A673 (cell line): ENCODE results near the gene TRIM46. TPM values are rescaled to one million over a fixed set of nuclear protein-coding genes. Genes with fewer than 3 reads are reported as not detected.
"Not testable (repeated sequence)": the region's sequence is repeated elsewhere in the genome, so short reads cannot be mapped to it uniquely, and the experiment has no call there.

ENCODE experiments used
- BruUV-seq: library from RNA; stranded (reverse); fragments of 400-500 nt; replicated peaks from 2 replicates; lab custom pipeline; 2021; lab: Mats Ljungman, UMichigan
- CTCF ChIA-PET: fragments of 300-600 bp; sonication (Branson Sonifier 250); formaldehyde crosslinking; loops from one replicate; lab custom pipeline; 2022; ENCODE audit warnings: antibody characterized with exemption; lab: Charles Lee
- POLR2A ChIA-PET: fragments of 300-600 bp; sonication (Branson Sonifier 250); formaldehyde crosslinking; loops from one replicate; lab custom pipeline; 2022; ENCODE audit warnings: antibody characterized with exemption; ENCODE audit not compliant: low non-redundant PET; lab: Charles Lee
- DNase-seq: peaks from one replicate; pipeline ENCODE4 v3.0.0-alpha.2; 2015; ENCODE audit warnings: low spot score
- H3K27ac ChIP-seq: fragments of 200-600 bp; sonication (generic); 2 replicates; pipeline ENCODE4 v1.5.1; 2016; ENCODE audit warnings: mixed run types, low read depth, mild to moderate bottlenecking, mixed read lengths, antibody characterized with exemption, low read length; ENCODE audit not compliant: poor library complexity, severe bottlenecking
- H3K27me3 ChIP-seq: fragments of 200-600 bp; sonication (generic); replicated peaks from 2 replicates; pipeline ENCODE4 v1.6.1; 2017; ENCODE audit warnings: mixed run types, low read depth, mild to moderate bottlenecking, mixed read lengths, antibody characterized with exemption, low read length; ENCODE audit not compliant: insufficient read depth, poor library complexity
- H3K36me3 ChIP-seq: fragments of 200-600 bp; sonication (generic); 2 replicates; pipeline ENCODE4 v1.6.1; 2016; ENCODE audit warnings: mixed run types, mild to moderate bottlenecking, mixed read lengths, antibody characterized with exemption, low read length; ENCODE audit not compliant: insufficient read depth, poor library complexity, severe bottlenecking
- H3K4me1 ChIP-seq: fragments of 200-600 bp; sonication (generic); 2 replicates; pipeline ENCODE4 v1.6.1; 2017; ENCODE audit warnings: mixed run types, mild to moderate bottlenecking, mixed read lengths, antibody characterized with exemption, low read length; ENCODE audit not compliant: insufficient read depth, poor library complexity, severe bottlenecking
- H3K4me3 ChIP-seq: fragments of 200-600 bp; sonication (generic); 2 replicates; pipeline ENCODE4 v1.5.1; 2016; ENCODE audit warnings: low read depth, mixed run types, mild to moderate bottlenecking, mixed read lengths, low read length; ENCODE audit not compliant: poor library complexity, severe bottlenecking
- H3K9me3 ChIP-seq: fragments of 200-600 bp; sonication (generic); 2 replicates; pipeline ENCODE4 v1.6.1; 2016; ENCODE audit warnings: mixed run types, low read depth, mild to moderate bottlenecking, mixed read lengths, antibody characterized with exemption, low read length; ENCODE audit not compliant: poor library complexity, severe bottlenecking
- EZH2 ChIP-seq: fragments of 200-600 bp; sonication (generic); IDR thresholded peaks from 2 replicates; pipeline ENCODE4 v1.6.1; 2017; ENCODE audit warnings: borderline replicate concordance, low read depth, mild to moderate bottlenecking, mixed read lengths, antibody characterized with exemption, low read length; ENCODE audit not compliant: poor library complexity, severe bottlenecking
- intact Hi-C: fragments of 100-400 bp; cut with micrococcal nuclease; formaldehyde crosslinking; loops from one replicate; pipeline ENCODE4 v1.10.0; 2022; ENCODE audit not compliant: unreplicated experiment
- total RNA-seq: library from RNA; stranded (reverse); gene quantifications from 2 replicates; pipeline ENCODE4 v1.2.3, GENCODE V29; 2021
- TF ChIP-seq, protein P1 (sequence below): fragments of 300-800, 200-600 bp; sonication (generic); conservative IDR thresholded peaks from 2 replicates; pipeline ENCODE4 v1.5.1; 2017; ENCODE audit warnings: low read depth, mild to moderate bottlenecking, antibody characterized with exemption, low read length, moderate library complexity, mixed read lengths

Gene TRIM46
- total RNA-seq, 1 experiment from 2014 or later, result 5.1 TPM

DNA sequence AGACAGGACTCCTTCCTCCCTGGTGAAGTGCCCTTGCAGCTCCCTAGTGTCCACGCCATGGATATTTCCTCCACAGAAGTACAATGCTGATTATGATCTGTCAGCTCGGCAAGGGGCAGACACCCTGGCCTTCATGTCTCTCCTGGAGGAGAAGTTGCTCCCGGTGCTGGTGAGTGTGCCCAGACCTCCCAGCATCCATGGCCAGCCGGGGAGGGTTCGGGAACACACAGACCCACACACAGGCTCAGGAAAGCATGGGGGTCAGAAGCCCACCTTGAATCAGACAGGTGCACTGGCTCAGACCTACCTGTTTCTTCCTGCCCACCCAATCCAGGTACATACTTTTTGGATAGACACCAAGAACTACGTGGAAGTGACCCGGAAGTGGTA is 38.4 kb downstream of the TRIM46 start:
- H3K27me3 ChIP-seq, H3K4me3 ChIP-seq, BruUV-seq, POLR2A ChIA-PET, CTCF ChIA-PET, H3K9me3 ChIP-seq, DNase-seq, H3K27ac ChIP-seq, intact Hi-C loops, H3K36me3 ChIP-seq: not testable (repeated sequence)
- peaks cover 15% of the 10 kb centered on the region for H3K4me1 ChIP-seq

- H3K4me3 ChIP-seq, H3K27ac ChIP-seq, POLR2A ChIA-PET, CTCF ChIA-PET, H3K36me3 ChIP-seq, intact Hi-C loops, H3K4me1 ChIP-seq, H3K9me3 ChIP-seq, BruUV-seq, DNase-seq, H3K27me3 ChIP-seq: not testable (repeated sequence)
Observed at GRCh38 chr1:155214702-155215101, 41.1 kb downstream of the TRIM46 start.

- intact Hi-C loops, result no loop called here
- ChIA-PET CTCF (no interaction called here), POLR2A (no interaction called here)
- DNase-seq, result peak; percentile 83
- no peaks in the 10 kb centered on the region for H3K27me3 ChIP-seq
- no peak overlapping the region for H3K4me3 ChIP-seq
- no peaks in the 10 kb centered on the region for H3K36me3 ChIP-seq
- TF ChIP-seq, protein P1, sequence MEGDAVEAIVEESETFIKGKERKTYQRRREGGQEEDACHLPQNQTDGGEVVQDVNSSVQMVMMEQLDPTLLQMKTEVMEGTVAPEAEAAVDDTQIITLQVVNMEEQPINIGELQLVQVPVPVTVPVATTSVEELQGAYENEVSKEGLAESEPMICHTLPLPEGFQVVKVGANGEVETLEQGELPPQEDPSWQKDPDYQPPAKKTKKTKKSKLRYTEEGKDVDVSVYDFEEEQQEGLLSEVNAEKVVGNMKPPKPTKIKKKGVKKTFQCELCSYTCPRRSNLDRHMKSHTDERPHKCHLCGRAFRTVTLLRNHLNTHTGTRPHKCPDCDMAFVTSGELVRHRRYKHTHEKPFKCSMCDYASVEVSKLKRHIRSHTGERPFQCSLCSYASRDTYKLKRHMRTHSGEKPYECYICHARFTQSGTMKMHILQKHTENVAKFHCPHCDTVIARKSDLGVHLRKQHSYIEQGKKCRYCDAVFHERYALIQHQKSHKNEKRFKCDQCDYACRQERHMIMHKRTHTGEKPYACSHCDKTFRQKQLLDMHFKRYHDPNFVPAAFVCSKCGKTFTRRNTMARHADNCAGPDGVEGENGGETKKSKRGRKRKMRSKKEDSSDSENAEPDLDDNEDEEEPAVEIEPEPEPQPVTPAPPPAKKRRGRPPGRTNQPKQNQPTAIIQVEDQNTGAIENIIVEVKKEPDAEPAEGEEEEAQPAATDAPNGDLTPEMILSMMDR, result no peak
- no peak for TF ChIP-seq EZH2
- H3K9me3 ChIP-seq, result no peaks in the 10 kb centered on the region
- peaks cover 6% of the 10 kb centered on the region for H3K4me1 ChIP-seq
- H3K27ac ChIP-seq, result no peak overlapping the region
- BruUV-seq, result no TSS peak
Observed at GRCh38 chr1:155218854-155219591, 45.4 kb downstream of the TRIM46 start.

GRCh38 chr1:155219592-155220031 is 46.0 kb downstream of the TRIM46 start:
- H3K4me1 ChIP-seq, result peaks cover 6% of the 10 kb centered on the region
- intact Hi-C loops, result no loop called here
- H3K9me3 ChIP-seq, result no peaks in the 10 kb centered on the region
- H3K27ac ChIP-seq, result no peak overlapping the region
- no peaks in the 10 kb centered on the region for H3K36me3 ChIP-seq
- BruUV-seq, result no TSS peak
- H3K27me3 ChIP-seq, result no peaks in the 10 kb centered on the region
- DNase-seq, result no peak
- ChIA-PET CTCF (no interaction called here), POLR2A (no interaction called here)
- H3K4me3 ChIP-seq, result no peak overlapping the region
- TF ChIP-seq, protein P1, result no peak
- no peak for TF ChIP-seq EZH2

DNA sequence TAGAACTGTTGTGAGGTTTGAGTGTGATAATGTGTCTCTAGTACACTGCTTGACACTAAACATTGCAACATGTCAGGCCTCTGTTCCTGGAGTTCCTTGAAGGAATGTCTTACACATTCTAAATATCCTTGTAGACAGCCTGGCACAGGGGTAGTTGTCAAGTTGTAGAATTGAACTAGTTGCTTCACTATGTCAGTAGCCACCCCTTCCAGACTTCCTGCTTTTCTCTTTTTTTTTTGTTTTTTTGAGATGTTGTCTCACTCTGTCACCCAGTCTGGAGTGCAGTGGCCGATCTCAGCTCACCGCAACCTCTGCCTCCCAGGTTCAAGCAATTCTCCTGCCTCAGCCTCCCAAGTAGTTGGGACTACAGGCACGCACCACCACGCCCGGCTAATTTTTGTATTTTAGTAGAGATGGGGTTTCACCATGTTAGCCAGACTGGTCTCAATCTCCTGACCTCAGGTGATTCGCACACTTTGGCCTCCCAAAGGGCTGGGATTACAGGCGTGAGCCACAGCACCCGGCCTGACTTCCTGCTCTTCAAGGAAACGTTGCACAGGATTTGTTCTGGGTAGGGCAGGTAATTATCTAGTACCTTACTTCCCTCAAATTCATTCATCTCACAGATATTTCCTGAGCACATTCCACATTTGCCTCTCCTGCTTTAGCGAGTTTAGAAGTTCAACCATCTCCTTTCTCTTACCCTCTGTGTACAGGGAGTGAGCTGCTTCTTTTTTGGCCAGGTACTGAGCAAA is 46.7 kb downstream of the TRIM46 start:
- BruUV-seq, H3K27me3 ChIP-seq, DNase-seq, H3K36me3 ChIP-seq, H3K9me3 ChIP-seq, H3K27ac ChIP-seq, H3K4me3 ChIP-seq, intact Hi-C loops: not testable (repeated sequence)
- peaks cover 11% of the 10 kb centered on the region for H3K4me1 ChIP-seq
- POLR2A ChIA-PET, result interaction anchor here (0.8 kb wide), 1 partner anchor 12 kb away, joined by 3 read pairs; no protein-coding TSS in a partner anchor
- CTCF ChIA-PET, result interaction anchor here (0.7 to 1.3 kb wide), 2 partner anchors 103 to 159 kb away, joined by 3 read pairs; no protein-coding TSS in a partner anchor
